Omental fat pad (tissue), 4 donors: ENCODE measurements around the gene PLXNA2. TPM values are rescaled to one million over a fixed set of nuclear protein-coding genes. Genes with fewer than 3 reads are reported as not detected.
A peak's percentile ranks its signal among the peaks of the same experiment; 100 is the strongest.

Experiments used
- ATAC-seq: fragments of 150-250 bp; one replicate; pipeline ENCODE4 v1.9.1; 2016; ENCODE audit warnings: mild to moderate bottlenecking, moderate library complexity; ENCODE audit not compliant: low FRiP score
- DNase-seq: peaks from one replicate; pipeline ENCODE4 v3.0.0-alpha.2; 2019; ENCODE audit warnings: low spot score
- CTCF ChIP-seq, 3 donors: fragments of 450-650 bp; IDR thresholded peaks; one replicate each; pipeline ENCODE4 v1.5.1; 2016 to 2017; ENCODE audit warnings: antibody characterized with exemption in 3 of 3, mild to moderate bottlenecking in 3 of 3, moderate library complexity in 2 of 3
- total RNA-seq, 4 donors: library from RNA; depleted of rRNA; stranded (reverse); fragments of >200 nt; gene quantifications; one replicate each; pipeline ENCODE4 v1.1.0, GENCODE V29; 2016

PLXNA2 gene
- total RNA-seq, 4 donors from 2014 or later = 21.7 to 67.9 (median 36.8) TPM

DNA sequence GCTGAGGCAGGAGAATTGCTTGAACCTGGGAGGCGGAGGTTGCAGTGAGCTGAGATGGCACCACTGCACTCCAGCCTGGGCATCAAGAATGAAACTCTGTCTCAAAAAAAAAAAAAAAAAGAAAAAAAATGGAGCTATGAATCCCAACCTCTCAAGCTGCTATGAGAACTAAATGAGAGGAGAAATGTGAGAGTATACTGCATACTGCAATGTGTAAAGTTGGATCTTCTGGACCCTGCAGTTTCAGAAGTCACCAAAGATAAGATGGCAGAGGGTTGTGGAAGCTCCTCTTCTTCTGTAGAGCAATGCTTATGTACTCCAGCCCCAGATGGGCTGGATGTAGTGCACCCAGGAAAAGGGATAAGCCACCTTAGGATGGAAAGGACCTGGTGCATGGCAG lies 55.6 kb downstream of the PLXNA2 start:
- DNase-seq (no peak), ATAC-seq (no peak)
- TF ChIP-seq CTCF (IDR thresholded peaks at IDR 0.05) = no peak

- DNase-seq = no peak
- no peak for ATAC-seq
- TF ChIP-seq CTCF (IDR thresholded peaks at IDR 0.05) = no peak
Observed at GRCh38 chr1:208187499-208188041, 56.6 kb downstream of the PLXNA2 start.

DNA sequence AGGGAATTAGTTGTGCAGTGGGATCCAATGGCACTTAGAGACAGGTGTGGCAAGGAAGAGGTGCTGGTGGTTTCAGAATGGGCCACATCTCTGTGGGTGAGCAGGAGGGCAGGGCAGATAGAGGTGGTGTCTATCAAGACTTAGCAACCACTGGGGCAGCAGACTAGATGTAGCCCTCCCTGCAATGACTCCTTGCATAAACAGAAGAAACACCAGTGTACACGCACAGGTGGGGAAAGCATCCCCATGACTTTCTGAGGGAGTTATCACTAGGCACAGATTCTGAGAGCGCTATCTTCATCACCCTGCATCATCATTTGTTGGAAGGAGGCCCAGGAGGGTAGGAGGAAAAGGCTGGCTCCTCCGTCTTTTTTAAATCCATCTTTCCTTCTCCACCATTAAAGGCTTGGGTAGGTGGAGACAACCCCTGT lies 58.4 kb downstream of the PLXNA2 start:
- no peak for TF ChIP-seq CTCF (IDR thresholded peaks at IDR 0.05)
- ATAC-seq (no peak), DNase-seq (no peak)

DNA sequence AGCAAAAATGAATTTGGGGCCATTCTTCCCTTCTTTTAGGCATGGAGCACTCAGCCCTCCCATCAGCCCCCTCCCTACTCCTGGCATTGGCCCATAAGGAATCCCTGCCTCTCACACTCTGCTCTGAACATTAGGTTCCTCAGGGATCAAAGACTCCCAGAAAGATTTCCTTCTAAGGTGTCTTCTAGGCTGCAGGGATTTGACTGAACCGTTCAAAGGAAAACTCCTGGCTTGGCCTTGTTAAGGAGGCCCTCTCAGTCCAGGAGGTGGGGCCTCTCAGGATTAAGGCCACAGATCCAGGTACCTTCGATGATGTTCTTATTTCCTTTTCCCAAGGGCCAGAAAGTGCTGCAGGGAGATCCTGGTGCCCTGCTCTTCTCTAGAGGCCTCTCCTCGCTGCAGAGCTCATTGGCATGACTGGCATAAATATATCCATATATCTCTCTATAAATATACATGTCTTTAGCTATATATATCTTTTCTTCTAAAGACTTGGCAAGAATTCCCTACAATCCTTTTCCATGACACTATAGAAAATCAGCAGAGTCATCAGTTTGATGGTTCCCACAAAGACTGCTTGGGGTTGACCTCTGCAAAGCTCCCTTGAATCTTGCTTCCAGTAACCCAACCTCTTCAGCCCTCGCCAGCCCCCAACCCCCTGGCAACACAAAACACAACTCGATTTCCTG lies 59.1 kb downstream of the PLXNA2 start:
- DNase-seq (no peak), ATAC-seq (no peak)
- no peak for TF ChIP-seq CTCF (IDR thresholded peaks at IDR 0.05)

- no peak for TF ChIP-seq CTCF (IDR thresholded peaks at IDR 0.05)
- no peak for DNase-seq
- ATAC-seq = peak; percentile 92
Observed at GRCh38 chr1:208183977-208184911, 59.9 kb downstream of the PLXNA2 start.

DNA sequence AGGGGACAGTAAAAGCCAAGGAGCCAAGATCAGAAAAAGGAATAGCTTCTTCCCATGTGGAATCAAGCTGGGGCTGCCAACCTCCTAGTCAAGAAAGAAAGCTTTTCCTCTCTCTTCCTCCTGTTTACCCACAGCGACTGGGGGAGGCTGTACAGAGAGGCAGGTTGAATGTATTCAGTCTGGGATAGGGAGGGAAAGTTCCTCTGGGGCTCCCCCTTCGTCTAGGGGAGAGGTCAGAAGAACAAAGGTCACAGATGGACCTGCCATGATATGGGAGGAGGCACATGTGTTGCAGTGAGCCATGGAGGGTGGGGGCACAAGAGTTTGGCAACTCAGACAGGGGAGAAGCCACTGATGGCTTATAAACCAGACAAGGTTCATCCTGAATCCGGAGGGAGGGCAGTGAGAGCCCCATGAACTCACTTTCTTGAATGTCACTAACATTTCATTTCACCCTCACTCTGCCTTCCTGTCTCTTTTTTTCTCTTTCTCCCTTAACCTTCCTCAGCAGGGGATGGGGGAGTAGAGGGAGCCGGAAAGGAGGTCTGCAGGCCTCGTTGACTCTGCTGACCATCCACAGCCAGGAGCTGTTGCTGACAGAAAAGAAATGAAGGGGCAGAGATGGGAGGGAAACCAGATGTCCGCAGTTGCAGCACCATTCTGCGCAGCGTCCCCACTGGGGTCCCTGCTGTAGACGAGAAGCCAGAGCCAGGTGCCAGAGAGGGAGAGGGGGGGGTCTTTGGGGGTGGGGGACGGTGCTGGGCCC lies 61.1 kb downstream of the PLXNA2 start:
- DNase-seq (no peak), ATAC-seq (no peak)
- TF ChIP-seq CTCF (IDR thresholded peaks at IDR 0.05) = no peak
